Fibroblast of lung (primary cell): ENCODE data around the gene UBAP1L. TPM values are rescaled to one million over a fixed set of nuclear protein-coding genes. Genes with fewer than 3 reads are reported as not detected.

Experiments
- DNase-seq, 2 donors: peaks; one replicate each; pipeline versions ENCODE4 v3.0.0 to v3.0.0-alpha.2; 2010; ENCODE audit warnings: low read depth in 2 of 2
- H2AFZ ChIP-seq: 2 replicates; pipeline ENCODE4 v1.5.1; 2012; ENCODE audit warnings: low read length, control low read depth, inconsistent platforms
- H3K27ac ChIP-seq: 2 replicates; pipeline ENCODE4 v1.5.1; 2011; ENCODE audit warnings: low read length, control low read depth; ENCODE audit not compliant: insufficient read depth
- H3K27me3 ChIP-seq: 2 replicates; pipeline ENCODE4 v1.5.1; 2011; ENCODE audit warnings: mild to moderate bottlenecking, low read length; ENCODE audit not compliant: control insufficient read depth, insufficient read depth
- H3K36me3 ChIP-seq: 2 replicates; pipeline ENCODE4 v1.5.1; 2011; ENCODE audit warnings: low read length; ENCODE audit not compliant: control insufficient read depth, insufficient read depth
- H3K4me1 ChIP-seq: 2 replicates; pipeline ENCODE4 v1.5.1; 2011; ENCODE audit warnings: low read length; ENCODE audit not compliant: control insufficient read depth, insufficient read depth; ENCODE audit errors: extremely low read depth
- H3K4me2 ChIP-seq: 2 replicates; pipeline ENCODE4 v1.5.1; 2011; ENCODE audit warnings: low read length, control low read depth; ENCODE audit not compliant: insufficient read depth; ENCODE audit errors: extremely low read depth
- H3K4me3 ChIP-seq, 4 experiments: fragments of 200-600 bp in 1 of 4; sonication (generic) in 1 of 4; replicated peaks in 1 of 4; 2 replicates each; pipeline ENCODE4 v1.5.1; 2011 to 2016; ENCODE audit warnings: low read length in 4 of 4, low read depth in 3 of 4, mild to moderate bottlenecking in 3 of 4, control low read depth in 2 of 4, inconsistent platforms in 1 of 4, mixed read lengths in 1 of 4; ENCODE audit not compliant: insufficient read depth in 1 of 4; ENCODE audit errors: control extremely low read depth in 1 of 4
- H3K79me2 ChIP-seq: 2 replicates; pipeline ENCODE4 v1.5.1; 2012; ENCODE audit warnings: mild to moderate bottlenecking, low read length, inconsistent platforms; ENCODE audit not compliant: control insufficient read depth, insufficient read depth
- H3K9ac ChIP-seq: 2 replicates; pipeline ENCODE4 v1.5.1; 2011; ENCODE audit warnings: mild to moderate bottlenecking, low read length, control low read depth; ENCODE audit not compliant: insufficient read depth
- H3K9me3 ChIP-seq: 2 replicates; pipeline ENCODE4 v1.5.1; 2012; ENCODE audit warnings: low read depth, low read length; ENCODE audit not compliant: control insufficient read depth, insufficient read depth
- H4K20me1 ChIP-seq: 2 replicates; pipeline ENCODE4 v1.5.1; 2011; ENCODE audit warnings: low read length; ENCODE audit not compliant: control insufficient read depth, insufficient read depth; ENCODE audit errors: extremely low read depth
- CTCF ChIP-seq, 2 donors: IDR thresholded peaks in 1 of 2; conservative IDR thresholded peaks in 1 of 2; 1 replicate in 1 of 2; 2 replicates in 1 of 2; pipeline ENCODE4 v1.5.1; 2011 to 2012; ENCODE audit warnings: low read length in 2 of 2, control low read depth in 1 of 2, inconsistent platforms in 1 of 2, low read depth in 1 of 2, mild to moderate bottlenecking in 1 of 2
- EZH2 ChIP-seq: IDR thresholded peaks from 2 replicates; pipeline ENCODE4 v1.5.1; 2012; ENCODE audit warnings: low read length, control low read depth, mild to moderate bottlenecking; ENCODE audit errors: missing control alignments
- polyA plus RNA-seq, 2 donors: library from polyadenylated mRNA; depleted of rRNA in 1 of 2; stranded (reverse) in 1 of 2; unstranded in 1 of 2; fragments of >200 nt; gene quantifications; 2 replicates each; pipeline ENCODE4 v1.2.1, GENCODE V29; 2011 to 2012; ENCODE audit warnings: missing spikeins in 1 of 2
- total RNA-seq: library from RNA; depleted of rRNA; stranded (reverse); fragments of >200 nt; gene quantifications from 2 replicates; pipeline ENCODE4 v1.2.1, GENCODE V29; 2014

The UBAP1L gene
- total and polyA plus RNA-seq, 2 donors (not counting 1 experiment from before 2014, with no cell fraction given): 0.33 to 0.99 TPM

DNA sequence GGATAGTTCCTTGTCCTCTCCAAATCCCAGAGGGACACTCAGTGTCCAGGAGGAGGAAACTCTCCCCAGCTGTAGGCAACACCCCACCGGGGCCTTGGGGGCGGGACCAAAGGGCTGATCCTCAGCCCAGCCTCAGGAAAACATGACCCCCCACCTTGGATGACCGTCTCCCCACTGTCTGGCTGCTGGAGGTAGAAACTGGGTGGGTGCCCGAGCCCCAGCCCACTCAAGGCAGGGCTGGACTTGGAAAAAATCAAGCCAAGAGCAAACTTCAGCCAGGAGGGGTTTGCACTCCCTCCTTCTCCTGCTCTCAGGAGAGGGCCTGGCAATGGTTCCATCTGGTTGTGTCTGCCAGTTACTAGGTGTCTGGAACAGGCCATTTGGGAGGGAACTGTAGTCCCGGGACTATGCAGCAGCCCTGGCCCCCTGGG, 43.6 kb downstream of the UBAP1L start:
- peaks cover 44% of the 10 kb centered on the region for H3K4me1 ChIP-seq
- H3K4me2 ChIP-seq: no peak overlapping the region
- H3K36me3 ChIP-seq: no peaks in the 10 kb centered on the region
- no peak for DNase-seq
- H3K9me3 ChIP-seq: no peaks in the 10 kb centered on the region
- H4K20me1 ChIP-seq: no peaks in the 10 kb centered on the region
- H2AFZ ChIP-seq: no peak overlapping the region
- H3K27me3 ChIP-seq: peaks cover 4% of the 10 kb centered on the region
- TF ChIP-seq EZH2 (no peak), CTCF (conservative IDR thresholded peaks at IDR 0.05 in 1 of 2, IDR thresholded peaks at IDR 0.05 in 1 of 2; ENCODE audit: low read depth in 1 of 2, low read length in 2 of 2) (no peak)
- H3K9ac ChIP-seq: no peak overlapping the region
- no peaks in the 10 kb centered on the region for H3K79me2 ChIP-seq
- H3K4me3 ChIP-seq: no peak overlapping the region
- no peak overlapping the region for H3K27ac ChIP-seq

DNA sequence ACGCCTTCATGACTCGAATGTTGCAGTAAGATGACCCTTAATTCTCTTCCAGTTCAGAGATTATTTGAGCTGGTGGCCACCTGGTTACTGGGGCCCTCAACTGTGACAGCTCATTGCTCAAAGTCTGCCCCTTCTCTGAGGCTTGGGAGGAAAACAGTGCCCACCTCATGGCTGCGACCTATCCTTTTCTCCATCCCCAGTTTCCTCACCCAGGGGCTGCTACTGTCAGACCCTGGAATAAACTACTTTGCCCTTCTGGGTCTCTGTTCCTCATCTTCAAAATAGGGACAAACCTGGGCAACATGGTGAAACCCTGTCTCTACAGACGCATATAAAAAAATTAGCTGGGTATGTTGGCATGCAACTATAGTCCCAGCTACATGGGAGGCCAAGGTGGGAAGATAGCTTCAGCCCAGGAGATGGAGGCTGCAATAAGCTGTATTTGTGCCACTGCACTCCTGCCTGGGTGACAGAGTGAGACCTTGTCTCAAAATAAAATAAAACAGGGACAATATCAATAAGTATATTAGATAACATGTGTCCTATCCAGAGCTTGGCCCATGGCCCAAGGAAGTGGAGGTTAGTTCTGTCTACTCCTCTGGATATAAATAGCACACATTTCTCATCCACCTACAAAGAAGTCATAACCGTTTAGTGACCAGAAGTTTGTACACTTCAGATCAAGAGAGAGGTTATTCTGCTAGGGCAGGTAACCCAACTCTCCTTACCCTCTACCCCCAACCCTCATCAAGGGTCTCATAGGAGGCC, 45.0 kb downstream of the UBAP1L start:
- H3K36me3 ChIP-seq: no peaks in the 10 kb centered on the region
- peak overlapping the region; percentile 68 for H3K27ac ChIP-seq
- no peak for DNase-seq
- H2AFZ ChIP-seq: no peak overlapping the region
- no peaks in the 10 kb centered on the region for H3K9me3 ChIP-seq
- H4K20me1 ChIP-seq: no peaks in the 10 kb centered on the region
- H3K4me2 ChIP-seq: peak overlapping the region; percentile 47
- peaks cover 44% of the 10 kb centered on the region for H3K4me1 ChIP-seq
- H3K79me2 ChIP-seq: no peaks in the 10 kb centered on the region
- H3K4me3 ChIP-seq: no peak overlapping the region
- no peak for TF ChIP-seq CTCF (conservative IDR thresholded peaks at IDR 0.05 in 1 of 2, IDR thresholded peaks at IDR 0.05 in 1 of 2; ENCODE audit: low read depth in 1 of 2, low read length in 2 of 2)
- no peak for TF ChIP-seq EZH2
- no peak overlapping the region for H3K9ac ChIP-seq
- peaks cover 7% of the 10 kb centered on the region for H3K27me3 ChIP-seq

DNA sequence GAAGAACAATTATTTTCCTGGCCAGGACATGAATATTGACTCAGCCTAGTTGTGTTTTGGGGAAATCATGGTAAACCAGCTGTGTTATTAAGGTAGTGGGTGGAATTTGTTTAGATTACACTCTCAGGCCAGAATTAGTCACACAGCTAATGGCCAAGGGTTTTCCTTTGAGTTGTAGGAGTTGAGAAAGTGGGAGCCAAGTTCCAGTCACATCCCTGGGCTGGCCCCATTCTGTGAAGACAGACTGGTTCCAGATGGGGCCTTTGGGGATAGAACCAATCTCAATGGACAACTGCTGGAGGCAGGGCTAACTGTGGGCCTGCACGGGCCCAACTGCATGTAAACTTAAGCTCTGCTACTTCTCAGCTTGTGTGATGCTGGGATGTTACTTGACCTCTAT, 45.8 kb downstream of the UBAP1L start:
- H3K9ac ChIP-seq: no peak overlapping the region
- H2AFZ ChIP-seq: no peak overlapping the region
- H4K20me1 ChIP-seq: no peaks in the 10 kb centered on the region
- peaks cover 44% of the 10 kb centered on the region for H3K4me1 ChIP-seq
- H3K36me3 ChIP-seq: no peaks in the 10 kb centered on the region
- peak; percentile 95 to 100 for DNase-seq
- H3K4me3 ChIP-seq: no peak overlapping the region
- no peak overlapping the region for H3K4me2 ChIP-seq
- H3K27ac ChIP-seq: peak overlapping the region; percentile 78
- TF ChIP-seq EZH2 (no peak), CTCF (conservative IDR thresholded peaks at IDR 0.05 in 1 of 2, IDR thresholded peaks at IDR 0.05 in 1 of 2; ENCODE audit: low read depth in 1 of 2, low read length in 2 of 2) (no peak)
- H3K79me2 ChIP-seq: no peaks in the 10 kb centered on the region
- no peaks in the 10 kb centered on the region for H3K9me3 ChIP-seq
- peaks cover 9% of the 10 kb centered on the region for H3K27me3 ChIP-seq
